K562 (cell line): ENCODE data around the gene TMEM174. TPM values are rescaled to one million over a fixed set of nuclear protein-coding genes. Genes with fewer than 3 reads are reported as not detected.

Experiments used
- BHLHE40 ChIP-seq: IDR thresholded peaks from 2 replicates; pipeline ENCODE4 v1.6.1; 2011; ENCODE audit warnings: low read length, improper control_type of control experiment
- PRPF4 ChIP-seq: fragments of 200-400 bp; formaldehyde crosslinking; IDR thresholded peaks from one replicate; pipeline ENCODE4 v1.6.1; 2017; ENCODE audit warnings: low read length, low read depth, mild to moderate bottlenecking; ENCODE audit not compliant: insufficient read depth, poor library complexity, severe bottlenecking
- RAD51 ChIP-seq: fragments of 450-650 bp; IDR thresholded peaks from 2 replicates; pipeline ENCODE4 v1.7.1; 2016; ENCODE audit warnings: low read depth, mild to moderate bottlenecking, borderline replicate concordance
- RCOR1 ChIP-seq, 2 experiments: IDR thresholded peaks; 2 replicates each; pipeline ENCODE4 v1.6.1; 2012; ENCODE audit warnings: low read depth in 2 of 2, low read length in 2 of 2, borderline replicate concordance in 1 of 2, improper control_type of control experiment in 1 of 2
- STAG1 ChIP-seq: sonication (generic); formaldehyde crosslinking; IDR thresholded peaks from 2 replicates; pipeline ENCODE4 v1.5.0; 2020; ENCODE audit warnings: missing genetic modification reagents, borderline replicate concordance
- XRCC5 ChIP-seq: fragments of 200-400 bp; formaldehyde crosslinking; IDR thresholded peaks from 2 replicates; pipeline ENCODE4 v1.6.1; 2017; ENCODE audit warnings: low read depth, mild to moderate bottlenecking, low read length
- polyA plus RNA-seq, 8 experiments: library from polyadenylated mRNA; depleted of rRNA in 4 of 8; stranded (reverse) in 5 of 8; unstranded in 3 of 8; fragments of >200 nt; fragmentation: Nextera tagmentation in 2 of 8; fragmentation: Illumina TruSeq in 1 of 8; extraction: Ambion mirVana in 2 of 8; extraction: Trizol in 1 of 8; gene quantifications; 2 replicates each; pipeline versions ENCODE4 v1.2.1 to v1.2.3, GENCODE V29; 2011 to 2014; ENCODE audit warnings: inconsistent platforms in 1 of 8, missing spikeins in 1 of 8
- total RNA-seq, 7 experiments: library from RNA; depleted of rRNA in 6 of 7; stranded (reverse); fragments of >200 nt in 6 of 7; fragmentation: Illumina TruSeq in 2 of 7; extraction: Trizol in 2 of 7; gene quantifications; 2 replicates each; pipeline versions ENCODE4 v1.2.1 to v1.2.3, GENCODE V29; 2011 to 2021; ENCODE audit warnings: low replicate concordance in 1 of 7
- TF ChIP-seq, protein P1 (sequence below): fragments of 250-450 bp; sonication (Bioruptor Pico); IDR thresholded peaks from 2 replicates; pipeline ENCODE4 v1.5.0; 2020; ENCODE audit warnings: mild to moderate bottlenecking
- TF ChIP-seq, protein P2 (sequence below): sonication (generic); formaldehyde crosslinking; IDR thresholded peaks from 2 replicates; pipeline ENCODE4 v1.5.0; 2020; ENCODE audit warnings: missing genetic modification reagents
- TF ChIP-seq, protein P3 (sequence below): fragments of 200-600 bp; sonication (generic); IDR thresholded peaks from one replicate; pipeline ENCODE4 v1.6.1; 2012; ENCODE audit warnings: mild to moderate bottlenecking, low read depth, low read length, inconsistent platforms

The TMEM174 gene
- total and polyA plus RNA-seq, 9 of the 15 experiments (the other 6 are each of a cell fraction or from before 2014, with no cell fraction given): not detected

DNA sequence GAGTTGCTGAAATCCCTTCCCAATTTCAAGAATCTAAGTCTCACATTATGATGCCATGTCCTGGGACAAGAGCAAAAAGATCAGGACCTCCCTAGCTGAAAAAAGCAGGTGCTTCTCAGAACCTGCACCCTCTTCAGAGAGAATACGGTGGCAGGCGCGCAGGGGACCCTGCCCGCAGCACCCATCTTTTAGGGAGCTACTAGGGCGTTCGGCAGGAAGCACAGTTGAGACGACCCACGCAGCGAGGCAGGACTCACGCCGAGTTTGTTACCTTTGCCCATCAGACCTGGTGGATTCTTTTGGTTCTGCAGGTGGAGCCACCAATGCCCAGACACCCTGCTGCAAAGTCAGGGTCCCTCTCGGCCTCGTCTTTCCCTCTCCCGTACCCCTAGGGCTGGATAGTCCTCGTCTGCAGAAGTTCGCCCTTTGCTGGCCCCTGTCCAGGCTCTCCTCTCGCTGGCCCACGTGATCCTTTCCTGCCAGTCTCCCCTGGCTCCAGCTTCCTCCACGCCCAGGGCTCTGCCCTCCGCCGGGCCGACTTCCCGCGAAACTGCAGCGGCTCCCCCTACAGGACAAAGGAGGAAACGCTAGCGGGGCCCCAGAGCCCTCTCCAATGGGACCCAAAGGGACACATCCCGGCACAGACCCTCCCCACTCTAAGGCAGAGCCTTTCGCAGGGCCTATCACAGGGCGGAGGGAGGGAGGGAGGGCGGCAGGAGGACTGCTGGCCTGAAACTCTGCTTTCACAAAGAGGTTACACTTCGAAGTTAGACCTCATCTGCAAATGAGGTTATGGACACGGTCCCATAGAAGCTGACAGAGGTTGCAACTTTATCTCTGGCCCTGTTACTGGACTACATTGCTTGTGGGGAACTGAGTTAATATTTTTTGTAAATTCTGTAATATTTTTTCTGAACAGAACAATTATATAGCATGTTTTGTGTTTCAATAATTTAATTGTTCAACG, 28.8 kb downstream of the TMEM174 start (continued):
- TF ChIP-seq, protein P1, sequence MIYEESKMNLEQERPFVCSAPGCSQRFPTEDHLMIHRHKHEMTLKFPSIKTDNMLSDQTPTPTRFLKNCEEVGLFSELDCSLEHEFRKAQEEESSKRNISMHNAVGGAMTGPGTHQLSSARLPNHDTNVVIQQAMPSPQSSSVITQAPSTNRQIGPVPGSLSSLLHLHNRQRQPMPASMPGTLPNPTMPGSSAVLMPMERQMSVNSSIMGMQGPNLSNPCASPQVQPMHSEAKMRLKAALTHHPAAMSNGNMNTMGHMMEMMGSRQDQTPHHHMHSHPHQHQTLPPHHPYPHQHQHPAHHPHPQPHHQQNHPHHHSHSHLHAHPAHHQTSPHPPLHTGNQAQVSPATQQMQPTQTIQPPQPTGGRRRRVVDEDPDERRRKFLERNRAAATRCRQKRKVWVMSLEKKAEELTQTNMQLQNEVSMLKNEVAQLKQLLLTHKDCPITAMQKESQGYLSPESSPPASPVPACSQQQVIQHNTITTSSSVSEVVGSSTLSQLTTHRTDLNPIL (CRISPR knock-in tag): no peak
- TF ChIP-seq XRCC5 (peak; percentile 73; the same call in 1 of the 2 replicates), STAG1 (CRISPR knock-in tag) (peak; percentile 33; the same call in 1 of the 2 replicates), BHLHE40 (0 out of 2 replicates have a peak, but pooled peaks have one; percentile 14), RCOR1 (IDR thresholded peaks at IDR 0.05; ENCODE audit: borderline replicate concordance in 1 of 2, low read depth in 2 of 2, low read length in 2 of 2) (0 out of 4 replicates have a peak, but pooled peaks of 1 of the 2 experiments have one; percentile 18), PRPF4 (no peak), RAD51 (0 out of 2 replicates have a peak, but pooled peaks have one; percentile 40)
- TF ChIP-seq, protein P2, sequence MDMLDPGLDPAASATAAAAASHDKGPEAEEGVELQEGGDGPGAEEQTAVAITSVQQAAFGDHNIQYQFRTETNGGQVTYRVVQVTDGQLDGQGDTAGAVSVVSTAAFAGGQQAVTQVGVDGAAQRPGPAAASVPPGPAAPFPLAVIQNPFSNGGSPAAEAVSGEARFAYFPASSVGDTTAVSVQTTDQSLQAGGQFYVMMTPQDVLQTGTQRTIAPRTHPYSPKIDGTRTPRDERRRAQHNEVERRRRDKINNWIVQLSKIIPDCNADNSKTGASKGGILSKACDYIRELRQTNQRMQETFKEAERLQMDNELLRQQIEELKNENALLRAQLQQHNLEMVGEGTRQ: peak; percentile 80
- TF ChIP-seq, protein P3, sequence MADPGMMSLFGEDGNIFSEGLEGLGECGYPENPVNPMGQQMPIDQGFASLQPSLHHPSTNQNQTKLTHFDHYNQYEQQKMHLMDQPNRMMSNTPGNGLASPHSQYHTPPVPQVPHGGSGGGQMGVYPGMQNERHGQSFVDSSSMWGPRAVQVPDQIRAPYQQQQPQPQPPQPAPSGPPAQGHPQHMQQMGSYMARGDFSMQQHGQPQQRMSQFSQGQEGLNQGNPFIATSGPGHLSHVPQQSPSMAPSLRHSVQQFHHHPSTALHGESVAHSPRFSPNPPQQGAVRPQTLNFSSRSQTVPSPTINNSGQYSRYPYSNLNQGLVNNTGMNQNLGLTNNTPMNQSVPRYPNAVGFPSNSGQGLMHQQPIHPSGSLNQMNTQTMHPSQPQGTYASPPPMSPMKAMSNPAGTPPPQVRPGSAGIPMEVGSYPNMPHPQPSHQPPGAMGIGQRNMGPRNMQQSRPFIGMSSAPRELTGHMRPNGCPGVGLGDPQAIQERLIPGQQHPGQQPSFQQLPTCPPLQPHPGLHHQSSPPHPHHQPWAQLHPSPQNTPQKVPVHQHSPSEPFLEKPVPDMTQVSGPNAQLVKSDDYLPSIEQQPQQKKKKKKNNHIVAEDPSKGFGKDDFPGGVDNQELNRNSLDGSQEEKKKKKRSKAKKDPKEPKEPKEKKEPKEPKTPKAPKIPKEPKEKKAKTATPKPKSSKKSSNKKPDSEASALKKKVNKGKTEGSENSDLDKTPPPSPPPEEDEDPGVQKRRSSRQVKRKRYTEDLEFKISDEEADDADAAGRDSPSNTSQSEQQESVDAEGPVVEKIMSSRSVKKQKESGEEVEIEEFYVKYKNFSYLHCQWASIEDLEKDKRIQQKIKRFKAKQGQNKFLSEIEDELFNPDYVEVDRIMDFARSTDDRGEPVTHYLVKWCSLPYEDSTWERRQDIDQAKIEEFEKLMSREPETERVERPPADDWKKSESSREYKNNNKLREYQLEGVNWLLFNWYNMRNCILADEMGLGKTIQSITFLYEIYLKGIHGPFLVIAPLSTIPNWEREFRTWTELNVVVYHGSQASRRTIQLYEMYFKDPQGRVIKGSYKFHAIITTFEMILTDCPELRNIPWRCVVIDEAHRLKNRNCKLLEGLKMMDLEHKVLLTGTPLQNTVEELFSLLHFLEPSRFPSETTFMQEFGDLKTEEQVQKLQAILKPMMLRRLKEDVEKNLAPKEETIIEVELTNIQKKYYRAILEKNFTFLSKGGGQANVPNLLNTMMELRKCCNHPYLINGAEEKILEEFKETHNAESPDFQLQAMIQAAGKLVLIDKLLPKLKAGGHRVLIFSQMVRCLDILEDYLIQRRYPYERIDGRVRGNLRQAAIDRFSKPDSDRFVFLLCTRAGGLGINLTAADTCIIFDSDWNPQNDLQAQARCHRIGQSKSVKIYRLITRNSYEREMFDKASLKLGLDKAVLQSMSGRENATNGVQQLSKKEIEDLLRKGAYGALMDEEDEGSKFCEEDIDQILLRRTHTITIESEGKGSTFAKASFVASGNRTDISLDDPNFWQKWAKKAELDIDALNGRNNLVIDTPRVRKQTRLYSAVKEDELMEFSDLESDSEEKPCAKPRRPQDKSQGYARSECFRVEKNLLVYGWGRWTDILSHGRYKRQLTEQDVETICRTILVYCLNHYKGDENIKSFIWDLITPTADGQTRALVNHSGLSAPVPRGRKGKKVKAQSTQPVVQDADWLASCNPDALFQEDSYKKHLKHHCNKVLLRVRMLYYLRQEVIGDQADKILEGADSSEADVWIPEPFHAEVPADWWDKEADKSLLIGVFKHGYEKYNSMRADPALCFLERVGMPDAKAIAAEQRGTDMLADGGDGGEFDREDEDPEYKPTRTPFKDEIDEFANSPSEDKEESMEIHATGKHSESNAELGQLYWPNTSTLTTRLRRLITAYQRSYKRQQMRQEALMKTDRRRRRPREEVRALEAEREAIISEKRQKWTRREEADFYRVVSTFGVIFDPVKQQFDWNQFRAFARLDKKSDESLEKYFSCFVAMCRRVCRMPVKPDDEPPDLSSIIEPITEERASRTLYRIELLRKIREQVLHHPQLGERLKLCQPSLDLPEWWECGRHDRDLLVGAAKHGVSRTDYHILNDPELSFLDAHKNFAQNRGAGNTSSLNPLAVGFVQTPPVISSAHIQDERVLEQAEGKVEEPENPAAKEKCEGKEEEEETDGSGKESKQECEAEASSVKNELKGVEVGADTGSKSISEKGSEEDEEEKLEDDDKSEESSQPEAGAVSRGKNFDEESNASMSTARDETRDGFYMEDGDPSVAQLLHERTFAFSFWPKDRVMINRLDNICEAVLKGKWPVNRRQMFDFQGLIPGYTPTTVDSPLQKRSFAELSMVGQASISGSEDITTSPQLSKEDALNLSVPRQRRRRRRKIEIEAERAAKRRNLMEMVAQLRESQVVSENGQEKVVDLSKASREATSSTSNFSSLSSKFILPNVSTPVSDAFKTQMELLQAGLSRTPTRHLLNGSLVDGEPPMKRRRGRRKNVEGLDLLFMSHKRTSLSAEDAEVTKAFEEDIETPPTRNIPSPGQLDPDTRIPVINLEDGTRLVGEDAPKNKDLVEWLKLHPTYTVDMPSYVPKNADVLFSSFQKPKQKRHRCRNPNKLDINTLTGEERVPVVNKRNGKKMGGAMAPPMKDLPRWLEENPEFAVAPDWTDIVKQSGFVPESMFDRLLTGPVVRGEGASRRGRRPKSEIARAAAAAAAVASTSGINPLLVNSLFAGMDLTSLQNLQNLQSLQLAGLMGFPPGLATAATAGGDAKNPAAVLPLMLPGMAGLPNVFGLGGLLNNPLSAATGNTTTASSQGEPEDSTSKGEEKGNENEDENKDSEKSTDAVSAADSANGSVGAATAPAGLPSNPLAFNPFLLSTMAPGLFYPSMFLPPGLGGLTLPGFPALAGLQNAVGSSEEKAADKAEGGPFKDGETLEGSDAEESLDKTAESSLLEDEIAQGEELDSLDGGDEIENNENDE: no peak
